HepG2 (cell line): ENCODE measurements around the gene FAM177B. TPM values are rescaled to one million over a fixed set of nuclear protein-coding genes. Genes with fewer than 3 reads are reported as not detected.

Experiments used
- AFF4 ChIP-seq: sonication (generic); formaldehyde crosslinking; IDR thresholded peaks from 2 replicates; pipeline ENCODE4 v1.4.0; 2020; ENCODE audit warnings: missing genetic modification reagents
- CSRNP2 ChIP-seq: sonication (generic); formaldehyde crosslinking; conservative IDR thresholded peaks from 2 replicates; pipeline ENCODE4 v1.8.0; 2022; ENCODE audit warnings: low read depth, missing genetic modification reagents
- HMG20A ChIP-seq: IDR thresholded peaks from 2 replicates; pipeline ENCODE4 v1.6.1; 2016; ENCODE audit warnings: borderline replicate concordance
- MEIS1 ChIP-seq: sonication (generic); formaldehyde crosslinking; IDR thresholded peaks from 2 replicates; pipeline ENCODE4 v1.9.0; 2021; ENCODE audit warnings: mild to moderate bottlenecking, missing genetic modification reagents, moderate library complexity, borderline replicate concordance
- MTA3 ChIP-seq: sonication (generic); formaldehyde crosslinking; IDR thresholded peaks from 2 replicates; pipeline ENCODE4 v1.4.0; 2020; ENCODE audit warnings: missing genetic modification reagents
- MXD4 ChIP-seq: IDR thresholded peaks from 2 replicates; pipeline ENCODE4 v1.6.1; 2016; ENCODE audit warnings: mild to moderate bottlenecking, missing biosample characterization, missing genetic modification reagents
- RFXAP ChIP-seq: sonication (generic); formaldehyde crosslinking; IDR thresholded peaks from 2 replicates; pipeline ENCODE4 v1.4.0; 2020; ENCODE audit warnings: missing genetic modification reagents, borderline replicate concordance
- SMARCE1 ChIP-seq: fragments of 450-650 bp; IDR thresholded peaks from 2 replicates; pipeline ENCODE4 v1.6.1; 2017; ENCODE audit warnings: borderline replicate concordance
- SNAPC2 ChIP-seq: sonication (generic); formaldehyde crosslinking; IDR thresholded peaks from 2 replicates; pipeline ENCODE4 v1.8.1; 2022; ENCODE audit warnings: mild to moderate bottlenecking, missing genetic modification reagents
- TBX2 ChIP-seq: sonication (generic); formaldehyde crosslinking; IDR thresholded peaks from 2 replicates; pipeline ENCODE4 v1.5.0; 2020; ENCODE audit warnings: missing genetic modification reagents, mild to moderate bottlenecking, borderline replicate concordance
- TSC22D2 ChIP-seq: sonication (generic); formaldehyde crosslinking; IDR thresholded peaks from 2 replicates; pipeline ENCODE4 v1.5.1; 2020; ENCODE audit warnings: missing genetic modification reagents, mild to moderate bottlenecking, borderline replicate concordance
- USF2 ChIP-seq, 2 experiments: sonication (generic) in 1 of 2; formaldehyde crosslinking in 1 of 2; IDR thresholded peaks; 2 replicates each; pipeline versions ENCODE4 v1.5.1 to v1.6.1; 2011 to 2020; ENCODE audit warnings: borderline replicate concordance in 1 of 2, low read depth in 1 of 2, low read length in 1 of 2, mild to moderate bottlenecking in 1 of 2, missing genetic modification reagents in 1 of 2, moderate library complexity in 1 of 2
- ZBTB26 ChIP-seq: IDR thresholded peaks from 2 replicates; pipeline ENCODE4 v1.6.1; 2016; ENCODE audit warnings: missing compliant biosample characterization, missing genetic modification reagents, borderline replicate concordance
- ZNF496 ChIP-seq: sonication (generic); formaldehyde crosslinking; IDR thresholded peaks from 2 replicates; pipeline ENCODE4 v1.8.1; 2023; ENCODE audit warnings: mild to moderate bottlenecking, moderate library complexity, missing genetic modification reagents; ENCODE audit not compliant: insufficient replicate concordance
- ZNF550 ChIP-seq: sonication (generic); formaldehyde crosslinking; IDR thresholded peaks from 2 replicates; pipeline ENCODE4 v1.4.0; 2020; ENCODE audit warnings: mild to moderate bottlenecking, missing genetic modification reagents, borderline replicate concordance
- ZNF563 ChIP-seq: sonication (generic); formaldehyde crosslinking; IDR thresholded peaks from 2 replicates; pipeline ENCODE4 v1.8.0; 2022; ENCODE audit warnings: mild to moderate bottlenecking, moderate library complexity, missing genetic modification reagents
- ZNF652 ChIP-seq: IDR thresholded peaks from 2 replicates; pipeline ENCODE4 v1.6.1; 2016; ENCODE audit warnings: low read depth, borderline replicate concordance
- ZNF672 ChIP-seq: sonication (generic); formaldehyde crosslinking; IDR thresholded peaks from 2 replicates; pipeline ENCODE4 v1.8.1; 2022; ENCODE audit warnings: missing genetic modification reagents
- ZNF747 ChIP-seq: sonication (generic); formaldehyde crosslinking; IDR thresholded peaks from 2 replicates; pipeline ENCODE4 v1.8.1; 2023; ENCODE audit warnings: missing genetic modification reagents, mild to moderate bottlenecking, borderline replicate concordance
- polyA plus RNA-seq, 8 experiments: library from polyadenylated mRNA; depleted of rRNA in 3 of 8; stranded (reverse) in 7 of 8; unstranded in 1 of 8; fragments of >200 nt; fragmentation: Illumina TruSeq in 4 of 8; extraction: Trizol in 4 of 8; gene quantifications; 2 replicates each; pipeline versions ENCODE4 v1.2.1 to v1.2.3, GENCODE V29; 2011 to 2016; ENCODE audit warnings: low read depth in 4 of 8, missing spikeins in 1 of 8, mixed read lengths in 1 of 8; ENCODE audit not compliant: insufficient read depth in 1 of 8
- total RNA-seq, 5 experiments: library from RNA; depleted of rRNA; stranded (reverse); fragments of >200 nt; fragmentation: Illumina TruSeq; extraction: Trizol; gene quantifications; 2 replicates each; pipeline ENCODE4 v1.2.3, GENCODE V29; 2016; ENCODE audit warnings: low read depth in 1 of 5

FAM177B gene
- total and polyA plus RNA-seq, 2 of the 13 experiments (the other 11 are each of a cell fraction or from before 2014, with no cell fraction given): 0.05 TPM; not detected in 1

- no peak for TF ChIP-seq USF2 (IDR thresholded peaks at IDR 0.05; ENCODE audit: low read depth, low read length)
- no peak for TF ChIP-seq USF2 (CRISPR knock-in tag; IDR thresholded peaks at IDR 0.05; ENCODE audit: borderline replicate concordance)
- TF ChIP-seq MTA3 (CRISPR knock-in tag): no peak
- no peak for TF ChIP-seq RFXAP (CRISPR knock-in tag)
- TF ChIP-seq TSC22D2 (CRISPR knock-in tag): no peak
- TF ChIP-seq MEIS1 (CRISPR knock-in tag): no peak
- TF ChIP-seq SMARCE1: no peak
- no peak for TF ChIP-seq ZNF652 (CRISPR knock-in tag)
- TF ChIP-seq ZNF672: no peak
- no peak for TF ChIP-seq ZNF550 (CRISPR knock-in tag)
- TF ChIP-seq ZNF563: no peak
- TF ChIP-seq ZNF747: no peak
- no peak; the same call in 1 of the 2 replicates for TF ChIP-seq TBX2 (CRISPR knock-in tag)
- TF ChIP-seq SNAPC2 (CRISPR knock-in tag): no peak
- TF ChIP-seq ZBTB26 (CRISPR knock-in tag): 0 out of 2 replicates have a peak, but pooled peaks have one; percentile 30
- no peak for TF ChIP-seq ZNF496 (CRISPR knock-in tag)
- no peak for TF ChIP-seq HMG20A (CRISPR knock-in tag)
- TF ChIP-seq AFF4 (CRISPR knock-in tag): no peak
- no peak for TF ChIP-seq CSRNP2 (CRISPR knock-in tag)
- no peak for TF ChIP-seq MXD4 (CRISPR knock-in tag)
Measured at GRCh38 chr1:222713091-222713961, 23.7 kb upstream of the FAM177B start (continued).
